H1 (cell line): ENCODE results near the gene TEX9. TPM values are rescaled to one million over a fixed set of nuclear protein-coding genes. Genes with fewer than 3 reads are reported as not detected.

Experiments used
- BCL11A ChIP-seq, 2 experiments: IDR thresholded peaks; one replicate each; pipeline ENCODE4 v1.6.1; 2011; ENCODE audit warnings: low read depth in 2 of 2, low read length in 2 of 2, mild to moderate bottlenecking in 2 of 2
- POLR2AphosphoS5 ChIP-seq: IDR thresholded peaks from 2 replicates; pipeline ENCODE4 v1.6.1; 2011; ENCODE audit warnings: low read depth, low read length
- RBBP5 ChIP-seq: IDR thresholded peaks from 2 replicates; pipeline ENCODE4 v1.7.1; 2012; ENCODE audit warnings: low read depth, mild to moderate bottlenecking, inconsistent platforms, low read length, moderate library complexity, borderline replicate concordance
- ZNF274 ChIP-seq: IDR thresholded peaks from 2 replicates; pipeline ENCODE4 v1.7.0; 2012; ENCODE audit warnings: low read length, borderline replicate concordance; ENCODE audit errors: extremely low read depth
- polyA plus RNA-seq, 7 experiments: library from polyadenylated mRNA; depleted of rRNA in 3 of 7; stranded (reverse) in 5 of 7; unstranded in 2 of 7; fragments of >200 nt in 5 of 7; fragments of 200-250 nt in 2 of 7; gene quantifications; 1 replicate in 5 of 7; 2 replicates in 1 of 7; 4 replicates in 1 of 7; pipeline versions ENCODE4 v1.2.1 to v1.2.3, GENCODE V29; 2011 to 2013; ENCODE audit warnings: missing spikeins in 2 of 7, mixed read lengths in 2 of 7
- total RNA-seq: library from RNA; stranded (reverse); fragmentation: NEBNext Ultra II Directional; extraction: Animal tissue kit (Norgen Biotek cat#: 25700); gene quantifications from 2 replicates; pipeline ENCODE4 v1.2.1, GENCODE V29; 2021
- TF ChIP-seq, protein P1 (sequence below): fragments of 300-600 bp; sonication (generic); IDR thresholded peaks from 2 replicates; pipeline ENCODE4 v1.7.1; 2012; ENCODE audit warnings: low read length, moderate library complexity, mild to moderate bottlenecking, inconsistent platforms; ENCODE audit not compliant: insufficient replicate concordance

Gene TEX9
- total and polyA plus RNA-seq, 2 of the 8 experiments (the other 6 are each of a cell fraction or from before 2014, with no cell fraction given): 3.4 to 12.3 TPM

DNA sequence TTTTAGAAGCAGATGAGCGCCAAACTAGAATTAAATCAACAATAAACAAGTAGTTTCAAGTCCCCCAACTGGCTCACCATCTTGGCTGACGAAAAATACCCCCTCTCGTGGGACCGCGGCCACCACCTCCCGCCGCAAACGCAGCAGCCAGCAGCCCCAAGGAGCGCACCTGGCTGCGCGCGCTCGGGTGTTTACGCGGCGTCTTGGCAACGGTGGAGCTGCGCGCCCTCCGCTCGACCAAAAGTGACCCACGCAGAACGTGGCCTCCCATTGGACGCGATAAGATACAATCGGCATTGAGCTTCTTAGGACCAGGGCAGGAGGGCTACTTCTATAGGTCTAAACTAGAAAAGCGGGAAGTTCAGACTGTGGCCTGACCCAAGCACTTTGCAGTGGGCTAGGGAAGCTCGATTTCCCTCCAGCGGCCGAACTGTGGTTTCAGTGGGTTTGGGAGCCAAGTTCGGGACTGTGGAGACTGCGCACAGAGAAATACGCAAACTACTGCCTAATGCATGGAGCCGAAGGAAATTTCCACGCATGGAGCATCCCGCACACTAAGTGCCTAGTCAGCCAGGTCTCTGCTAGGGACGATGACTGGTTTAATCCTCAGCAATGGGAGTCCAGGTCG is 99.8 kb downstream of the TEX9 start, which contains the start of gene MNS1 (continued):
- TF ChIP-seq ZNF274 (no peak), RBBP5 (peak; percentile 74), BCL11A (IDR thresholded peaks at IDR 0.05; ENCODE audit: low read depth in 2 of 2, low read length in 2 of 2) (no peak), POLR2AphosphoS5 (no peak; the same call in none of the 2 replicates)
- TF ChIP-seq, protein P1, sequence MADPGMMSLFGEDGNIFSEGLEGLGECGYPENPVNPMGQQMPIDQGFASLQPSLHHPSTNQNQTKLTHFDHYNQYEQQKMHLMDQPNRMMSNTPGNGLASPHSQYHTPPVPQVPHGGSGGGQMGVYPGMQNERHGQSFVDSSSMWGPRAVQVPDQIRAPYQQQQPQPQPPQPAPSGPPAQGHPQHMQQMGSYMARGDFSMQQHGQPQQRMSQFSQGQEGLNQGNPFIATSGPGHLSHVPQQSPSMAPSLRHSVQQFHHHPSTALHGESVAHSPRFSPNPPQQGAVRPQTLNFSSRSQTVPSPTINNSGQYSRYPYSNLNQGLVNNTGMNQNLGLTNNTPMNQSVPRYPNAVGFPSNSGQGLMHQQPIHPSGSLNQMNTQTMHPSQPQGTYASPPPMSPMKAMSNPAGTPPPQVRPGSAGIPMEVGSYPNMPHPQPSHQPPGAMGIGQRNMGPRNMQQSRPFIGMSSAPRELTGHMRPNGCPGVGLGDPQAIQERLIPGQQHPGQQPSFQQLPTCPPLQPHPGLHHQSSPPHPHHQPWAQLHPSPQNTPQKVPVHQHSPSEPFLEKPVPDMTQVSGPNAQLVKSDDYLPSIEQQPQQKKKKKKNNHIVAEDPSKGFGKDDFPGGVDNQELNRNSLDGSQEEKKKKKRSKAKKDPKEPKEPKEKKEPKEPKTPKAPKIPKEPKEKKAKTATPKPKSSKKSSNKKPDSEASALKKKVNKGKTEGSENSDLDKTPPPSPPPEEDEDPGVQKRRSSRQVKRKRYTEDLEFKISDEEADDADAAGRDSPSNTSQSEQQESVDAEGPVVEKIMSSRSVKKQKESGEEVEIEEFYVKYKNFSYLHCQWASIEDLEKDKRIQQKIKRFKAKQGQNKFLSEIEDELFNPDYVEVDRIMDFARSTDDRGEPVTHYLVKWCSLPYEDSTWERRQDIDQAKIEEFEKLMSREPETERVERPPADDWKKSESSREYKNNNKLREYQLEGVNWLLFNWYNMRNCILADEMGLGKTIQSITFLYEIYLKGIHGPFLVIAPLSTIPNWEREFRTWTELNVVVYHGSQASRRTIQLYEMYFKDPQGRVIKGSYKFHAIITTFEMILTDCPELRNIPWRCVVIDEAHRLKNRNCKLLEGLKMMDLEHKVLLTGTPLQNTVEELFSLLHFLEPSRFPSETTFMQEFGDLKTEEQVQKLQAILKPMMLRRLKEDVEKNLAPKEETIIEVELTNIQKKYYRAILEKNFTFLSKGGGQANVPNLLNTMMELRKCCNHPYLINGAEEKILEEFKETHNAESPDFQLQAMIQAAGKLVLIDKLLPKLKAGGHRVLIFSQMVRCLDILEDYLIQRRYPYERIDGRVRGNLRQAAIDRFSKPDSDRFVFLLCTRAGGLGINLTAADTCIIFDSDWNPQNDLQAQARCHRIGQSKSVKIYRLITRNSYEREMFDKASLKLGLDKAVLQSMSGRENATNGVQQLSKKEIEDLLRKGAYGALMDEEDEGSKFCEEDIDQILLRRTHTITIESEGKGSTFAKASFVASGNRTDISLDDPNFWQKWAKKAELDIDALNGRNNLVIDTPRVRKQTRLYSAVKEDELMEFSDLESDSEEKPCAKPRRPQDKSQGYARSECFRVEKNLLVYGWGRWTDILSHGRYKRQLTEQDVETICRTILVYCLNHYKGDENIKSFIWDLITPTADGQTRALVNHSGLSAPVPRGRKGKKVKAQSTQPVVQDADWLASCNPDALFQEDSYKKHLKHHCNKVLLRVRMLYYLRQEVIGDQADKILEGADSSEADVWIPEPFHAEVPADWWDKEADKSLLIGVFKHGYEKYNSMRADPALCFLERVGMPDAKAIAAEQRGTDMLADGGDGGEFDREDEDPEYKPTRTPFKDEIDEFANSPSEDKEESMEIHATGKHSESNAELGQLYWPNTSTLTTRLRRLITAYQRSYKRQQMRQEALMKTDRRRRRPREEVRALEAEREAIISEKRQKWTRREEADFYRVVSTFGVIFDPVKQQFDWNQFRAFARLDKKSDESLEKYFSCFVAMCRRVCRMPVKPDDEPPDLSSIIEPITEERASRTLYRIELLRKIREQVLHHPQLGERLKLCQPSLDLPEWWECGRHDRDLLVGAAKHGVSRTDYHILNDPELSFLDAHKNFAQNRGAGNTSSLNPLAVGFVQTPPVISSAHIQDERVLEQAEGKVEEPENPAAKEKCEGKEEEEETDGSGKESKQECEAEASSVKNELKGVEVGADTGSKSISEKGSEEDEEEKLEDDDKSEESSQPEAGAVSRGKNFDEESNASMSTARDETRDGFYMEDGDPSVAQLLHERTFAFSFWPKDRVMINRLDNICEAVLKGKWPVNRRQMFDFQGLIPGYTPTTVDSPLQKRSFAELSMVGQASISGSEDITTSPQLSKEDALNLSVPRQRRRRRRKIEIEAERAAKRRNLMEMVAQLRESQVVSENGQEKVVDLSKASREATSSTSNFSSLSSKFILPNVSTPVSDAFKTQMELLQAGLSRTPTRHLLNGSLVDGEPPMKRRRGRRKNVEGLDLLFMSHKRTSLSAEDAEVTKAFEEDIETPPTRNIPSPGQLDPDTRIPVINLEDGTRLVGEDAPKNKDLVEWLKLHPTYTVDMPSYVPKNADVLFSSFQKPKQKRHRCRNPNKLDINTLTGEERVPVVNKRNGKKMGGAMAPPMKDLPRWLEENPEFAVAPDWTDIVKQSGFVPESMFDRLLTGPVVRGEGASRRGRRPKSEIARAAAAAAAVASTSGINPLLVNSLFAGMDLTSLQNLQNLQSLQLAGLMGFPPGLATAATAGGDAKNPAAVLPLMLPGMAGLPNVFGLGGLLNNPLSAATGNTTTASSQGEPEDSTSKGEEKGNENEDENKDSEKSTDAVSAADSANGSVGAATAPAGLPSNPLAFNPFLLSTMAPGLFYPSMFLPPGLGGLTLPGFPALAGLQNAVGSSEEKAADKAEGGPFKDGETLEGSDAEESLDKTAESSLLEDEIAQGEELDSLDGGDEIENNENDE: no peak
